KG1 (cell line): ENCODE measurements around the gene SMIM36.
"Not testable (repeated sequence)": the region's sequence is repeated elsewhere in the genome, so short reads cannot be mapped to it uniquely, and the experiment has no call there.

ENCODE experiments used
- DNase-seq: peaks from one replicate; lab custom pipeline; 2025; lab: John Stamatoyannopoulos, UW

The SMIM36 gene

GRCh38 chr17:55433629-55434422 is 77.4 kb downstream of the SMIM36 start:
- DNase-seq, result no peak

DNA sequence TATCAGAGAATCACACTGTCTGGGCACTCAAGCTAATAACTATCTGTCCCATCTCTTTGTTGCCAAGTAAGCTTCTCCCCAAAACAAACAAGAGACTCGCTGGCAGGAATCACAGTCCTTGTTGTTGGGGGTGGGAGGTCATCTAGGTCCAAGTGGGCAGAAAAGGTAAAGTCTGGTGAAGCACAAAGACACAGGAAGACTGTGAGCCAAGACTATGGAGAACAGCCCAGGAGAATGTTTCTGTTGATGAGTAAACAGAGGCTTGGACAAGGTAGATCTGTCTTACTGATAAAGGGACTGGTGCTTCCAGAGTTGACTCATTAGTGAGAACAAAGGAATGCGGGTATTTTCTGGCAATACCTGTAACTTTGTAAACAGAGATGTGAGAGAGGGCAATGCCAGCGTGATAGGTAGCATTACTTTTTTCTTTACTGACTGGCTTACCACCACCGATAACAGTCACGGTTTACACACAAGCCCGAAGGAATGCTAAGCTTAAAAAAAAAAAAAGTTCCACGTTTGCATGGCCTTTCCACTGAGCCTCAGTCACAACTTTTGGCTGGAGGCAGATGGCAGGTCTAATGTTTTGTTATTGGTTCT is 78.1 kb downstream of the SMIM36 start:
- DNase-seq, result no peak

- DNase-seq, result no peak
Measured at GRCh38 chr17:55432358-55433028, 78.8 kb downstream of the SMIM36 start.

- not testable (repeated sequence) for DNase-seq
Measured at GRCh38 chr17:55431914-55432313, 79.3 kb downstream of the SMIM36 start.

GRCh38 chr17:55430541-55431288 is 80.5 kb downstream of the SMIM36 start:
- no peak for DNase-seq

GRCh38 chr17:55427587-55427882 is 83.7 kb downstream of the SMIM36 start:
- no peak for DNase-seq

DNA sequence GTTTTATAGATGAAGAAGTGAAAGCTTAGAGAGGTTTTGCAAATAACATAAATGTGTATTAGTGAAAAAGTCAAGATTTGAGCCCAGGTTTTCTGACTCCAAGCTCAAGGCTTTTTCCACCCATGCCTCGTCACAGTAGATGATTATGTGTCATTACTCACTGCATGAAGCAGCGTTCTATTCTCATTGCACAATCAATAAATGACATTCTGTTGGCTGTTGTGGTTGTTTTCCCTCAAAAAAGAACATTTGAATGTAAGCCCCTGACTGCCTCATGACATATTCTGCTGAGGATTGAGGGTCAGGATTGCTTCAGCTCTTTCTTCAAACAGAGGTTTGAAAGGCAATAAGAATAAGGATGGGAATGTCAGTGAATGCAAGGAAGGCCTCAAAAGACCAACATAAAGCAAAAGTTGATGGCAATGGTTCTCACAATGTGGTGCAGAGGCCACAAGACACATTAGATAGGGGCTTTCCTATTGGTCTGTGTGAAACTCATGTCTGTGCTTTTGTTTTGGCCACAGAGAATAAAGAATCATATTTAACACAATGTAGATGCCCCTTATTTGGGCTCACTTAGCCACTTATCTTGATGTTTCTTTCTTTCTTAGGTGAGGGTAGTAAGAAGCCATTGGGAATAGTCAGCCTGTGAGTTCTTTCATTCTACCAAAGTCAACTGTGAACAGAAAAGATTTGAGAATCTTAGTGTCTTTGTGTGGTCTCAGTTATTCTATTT is 84.2 kb downstream of the SMIM36 start:
- no peak for DNase-seq

- no peak for DNase-seq
Measured at GRCh38 chr17:55424893-55425540, 86.2 kb downstream of the SMIM36 start.

GRCh38 chr17:55423535-55423934 is 87.7 kb downstream of the SMIM36 start:
- no peak for DNase-seq

DNA sequence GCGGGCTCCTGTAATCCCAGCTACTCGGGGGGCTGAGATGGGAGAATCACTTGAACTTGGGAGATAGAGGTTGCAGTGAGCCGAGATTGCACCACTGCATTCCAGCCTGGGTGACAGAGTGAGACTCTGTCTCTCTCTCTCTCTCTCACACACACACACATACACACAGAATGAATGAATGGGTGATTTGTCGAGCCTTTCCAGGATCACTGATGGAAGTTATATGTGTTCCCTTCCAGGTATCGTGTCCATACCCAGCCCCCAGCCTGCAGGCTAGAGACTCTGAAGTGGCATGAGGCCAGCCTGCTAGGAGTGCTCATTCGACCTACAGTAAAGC is 88.5 kb downstream of the SMIM36 start:
- not testable (repeated sequence) for DNase-seq

- DNase-seq, result no peak
Measured at GRCh38 chr17:55421179-55421934, 89.9 kb downstream of the SMIM36 start, which contains the start of gene MMD. Gene MMD, minus strand, starts transcription at chr17:55421835. Its CDS starts 140 bp downstream, at chr17:55421695.

DNA sequence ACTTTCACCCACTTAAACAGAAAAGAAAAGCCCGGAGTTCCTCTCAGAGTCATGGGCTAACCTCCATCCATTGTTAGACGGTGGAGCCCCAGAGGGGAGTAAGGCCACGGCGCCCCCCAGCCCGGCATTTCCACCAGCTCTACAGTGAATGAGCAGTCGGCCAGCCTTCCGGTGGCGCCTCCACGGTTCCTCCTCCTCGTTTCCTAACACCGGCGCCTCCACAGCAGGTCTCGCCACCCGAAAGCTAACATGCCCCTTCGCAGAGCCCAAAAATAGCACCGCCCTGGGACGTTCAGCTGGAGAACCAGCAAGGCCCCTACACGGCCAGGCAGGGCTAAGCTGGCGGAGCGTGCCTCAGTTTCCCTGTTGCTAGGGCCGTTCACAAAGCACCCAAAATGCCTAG is 90.5 kb downstream of the SMIM36 start:
- peak; percentile 14 for DNase-seq

GRCh38 chr17:55420067-55420775 is 91.0 kb downstream of the SMIM36 start:
- DNase-seq, result peak; percentile 52

GRCh38 chr17:55418369-55419268 is 92.6 kb downstream of the SMIM36 start:
- DNase-seq, result no peak

DNA sequence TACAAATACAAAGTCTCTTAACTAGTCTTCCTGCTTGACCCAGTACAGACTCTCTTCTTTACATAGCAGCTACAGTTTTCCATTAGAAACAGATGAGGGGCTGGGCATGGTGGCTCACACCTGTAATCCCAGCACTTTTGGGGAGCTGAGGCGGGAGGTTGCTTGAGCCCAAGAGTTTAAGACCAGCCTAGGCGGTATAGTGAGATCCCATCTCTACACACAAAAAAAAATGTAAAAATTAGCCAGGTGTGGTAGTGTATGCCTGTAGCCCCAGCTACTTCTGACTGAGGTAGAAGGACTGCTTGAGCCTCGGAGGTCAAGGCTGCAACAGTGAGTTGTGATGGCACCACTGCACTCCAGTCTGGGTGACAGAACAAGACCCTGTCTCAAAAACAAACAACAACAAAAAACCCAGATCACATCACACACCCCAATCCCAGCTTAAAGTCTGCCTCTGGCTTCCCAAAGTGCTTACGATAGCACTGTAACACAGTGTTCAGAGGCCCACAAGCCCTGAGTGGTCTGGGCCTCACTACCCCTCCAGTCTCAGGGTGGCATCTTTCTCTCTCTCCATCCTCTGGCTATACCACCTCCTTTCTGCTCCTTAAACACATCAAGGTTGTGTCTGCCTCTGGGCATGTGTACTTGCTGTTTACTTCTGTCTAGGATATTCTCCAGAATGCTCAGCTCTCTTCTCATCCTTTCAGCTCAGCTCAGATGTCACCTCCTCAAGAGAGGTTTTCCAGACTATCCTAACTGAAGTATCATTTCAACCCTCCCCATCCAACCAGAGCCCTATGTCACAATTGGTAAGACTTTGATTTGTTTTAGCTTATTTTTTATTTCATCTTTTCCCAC is 93.6 kb downstream of the SMIM36 start:
- no peak for DNase-seq

GRCh38 chr17:55416470-55417052 is 94.7 kb downstream of the SMIM36 start:
- no peak for DNase-seq

- DNase-seq, result no peak
Measured at GRCh38 chr17:55416000-55416399, 95.3 kb downstream of the SMIM36 start.

DNA sequence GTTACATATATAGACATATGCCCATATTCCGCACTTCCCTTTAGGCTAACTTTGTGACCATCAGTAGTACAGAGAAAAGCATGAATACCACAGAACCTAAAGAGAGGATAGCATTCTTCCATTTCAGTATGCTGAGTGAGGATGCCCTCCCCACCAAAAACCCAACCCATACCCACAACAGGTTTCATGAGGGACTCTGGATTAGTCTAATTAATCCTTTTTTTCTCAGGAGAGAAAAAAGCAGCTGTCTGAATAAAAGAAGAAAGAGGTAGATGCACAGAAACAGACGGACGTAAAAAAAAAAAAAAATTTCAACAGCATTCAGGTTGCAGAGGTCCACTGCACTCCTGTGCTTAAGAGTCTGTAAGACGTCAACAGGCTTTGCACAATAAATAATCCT is 96.3 kb downstream of the SMIM36 start:
- DNase-seq, result no peak
